HCT116 (cell line): ENCODE data around the gene KYAT1. TPM values are rescaled to one million over a fixed set of nuclear protein-coding genes. Genes with fewer than 3 reads are reported as not detected.

Experiments
- ATAC-seq: fragments of 200-7000 bp; cut with Tn5 transposase; 2 replicates; pipeline ENCODE4 v1.9.1; 2020; ENCODE audit warnings: mild to moderate bottlenecking, moderate library complexity
- BruUV-seq: library from RNA; stranded (reverse); fragments of 400-500 nt; replicated peaks from 2 replicates; lab custom pipeline; 2021; lab: Mats Ljungman, UMichigan
- CTCF ChIA-PET: fragments of 300-600 bp; sonication (Branson Sonifier 250); formaldehyde crosslinking; loops from one replicate; lab custom pipeline; 2021; ENCODE audit warnings: antibody characterized with exemption; lab: Charles Lee
- POLR2A ChIA-PET: fragments of 300-600, 350-600 bp; sonication (Branson Sonifier 250); formaldehyde crosslinking; loops from one replicate; lab custom pipeline; 2021; ENCODE audit warnings: antibody characterized with exemption; lab: Charles Lee
- RAD21 ChIA-PET, 2 experiments: fragments of 300-600 bp; sonication (Branson Sonifier 250); formaldehyde crosslinking; loops; one replicate each; lab custom pipeline; 2023; ENCODE audit warnings: low total read pairs in 2 of 2; ENCODE audit not compliant: uncharacterized antibody in 2 of 2, unreplicated experiment in 2 of 2, low non-redundant PET in 1 of 2; lab: Charles Lee
- DNase-seq: peaks from one replicate; pipeline ENCODE4 v3.0.0-alpha.2; 2010; ENCODE audit warnings: low read depth, low spot score
- H2AFZ ChIP-seq: fragments of 200-600 bp; shearing (Covaris generic), sonication (generic); 2 replicates; pipeline ENCODE4 v1.6.1; 2017; ENCODE audit warnings: low read depth, mixed run types, mixed read lengths, antibody characterized with exemption, low read length; ENCODE audit not compliant: poor library complexity, severe bottlenecking
- H3K27ac ChIP-seq: 2 replicates; pipeline ENCODE4 v1.5.1; 2012; ENCODE audit warnings: low read depth, low read length
- H3K27me3 ChIP-seq: fragments of 200-600 bp; sonication (generic); 2 replicates; pipeline ENCODE4 v1.6.1; 2016; ENCODE audit warnings: mixed run types, low read length, mixed read lengths; ENCODE audit not compliant: insufficient read depth
- H3K36me3 ChIP-seq, 2 experiments: fragments of 200-500 bp in 1 of 2; fragments of 200-600 bp in 1 of 2; sonication (Bioruptor generic) in 1 of 2; sonication (generic) in 1 of 2; 2 replicates each; pipeline versions ENCODE4 v1.5.1 to v1.6.1; 2014 to 2016; ENCODE audit warnings: low read length in 2 of 2, inconsistent platforms in 1 of 2, mixed read lengths in 1 of 2, mixed run types in 1 of 2; ENCODE audit not compliant: insufficient read depth in 2 of 2, control insufficient read depth in 1 of 2
- H3K4me1 ChIP-seq, 2 experiments: fragments of 200-600 bp in 1 of 2; sonication (generic) in 1 of 2; 2 replicates each; pipeline versions ENCODE4 v1.5.1 to v1.6.1; 2012 to 2017; ENCODE audit warnings: low read length in 2 of 2, inconsistent platforms in 1 of 2, mild to moderate bottlenecking in 1 of 2, mixed read lengths in 1 of 2, mixed run types in 1 of 2, moderate library complexity in 1 of 2; ENCODE audit not compliant: insufficient read depth in 2 of 2, control insufficient read depth in 1 of 2
- H3K4me2 ChIP-seq: fragments of 200-600 bp; sonication (generic); 2 replicates; pipeline ENCODE4 v1.6.1; 2017; ENCODE audit warnings: mixed run types, low read length, mixed read lengths
- H3K4me3 ChIP-seq, 2 experiments: fragments of 200-600 bp in 1 of 2; sonication (generic) in 1 of 2; replicated peaks in 1 of 2; 2 replicates each; pipeline ENCODE4 v1.5.1; 2011 to 2016; ENCODE audit warnings: low read length in 2 of 2, control low read depth in 1 of 2, low read depth in 1 of 2, mild to moderate bottlenecking in 1 of 2, mixed read lengths in 1 of 2, mixed run types in 1 of 2
- H3K79me2 ChIP-seq: fragments of 200-600 bp; sonication (generic); 2 replicates; pipeline ENCODE4 v1.6.1; 2017; ENCODE audit warnings: mild to moderate bottlenecking, mixed run types, low read length, moderate library complexity, mixed read lengths; ENCODE audit not compliant: insufficient read depth
- H3K9ac ChIP-seq: fragments of 200-600 bp; sonication (generic); 2 replicates; pipeline ENCODE4 v1.6.1; 2016; ENCODE audit warnings: low read length, mixed read lengths
- H3K9me2 ChIP-seq: fragments of 200-600 bp; sonication (generic), shearing (Covaris generic); 2 replicates; pipeline ENCODE4 v1.6.1; 2017; ENCODE audit warnings: mixed run types, mild to moderate bottlenecking, moderate library complexity; ENCODE audit not compliant: insufficient read depth
- H3K9me3 ChIP-seq, 2 experiments: fragments of 200-500 bp in 1 of 2; fragments of 200-600 bp in 1 of 2; sonication (Bioruptor generic) in 1 of 2; sonication (generic) in 1 of 2; 2 replicates each; pipeline ENCODE4 v1.6.1; 2014 to 2017; ENCODE audit warnings: low read length in 2 of 2, mixed read lengths in 2 of 2, inconsistent platforms in 1 of 2, low read depth in 1 of 2, mild to moderate bottlenecking in 1 of 2, mixed run types in 1 of 2, moderate library complexity in 1 of 2; ENCODE audit not compliant: control insufficient read depth in 1 of 2, insufficient read depth in 1 of 2
- H4K20me1 ChIP-seq: fragments of 200-600 bp; sonication (generic), shearing (Covaris generic); 2 replicates; pipeline ENCODE4 v1.6.1; 2017; ENCODE audit warnings: mixed run types, mild to moderate bottlenecking, moderate library complexity; ENCODE audit not compliant: insufficient read depth
- CEBPB ChIP-seq: IDR thresholded peaks from 2 replicates; pipeline ENCODE4 v1.6.1; 2012; ENCODE audit warnings: low read depth
- CTCF ChIP-seq, 3 experiments: fragments of 200-600 bp in 1 of 3; sonication (generic) in 1 of 3; IDR thresholded peaks in 2 of 3; conservative IDR thresholded peaks in 1 of 3; 2 replicates each; pipeline ENCODE4 v1.5.1; 2012 to 2017; ENCODE audit warnings: low read depth in 2 of 3, low read length in 2 of 3, antibody characterized with exemption in 1 of 3, borderline replicate concordance in 1 of 3, control low read depth in 1 of 3, mild to moderate bottlenecking in 1 of 3, mixed read lengths in 1 of 3, mixed run types in 1 of 3, moderate library complexity in 1 of 3; ENCODE audit not compliant: insufficient read depth in 1 of 3
- EGR1 ChIP-seq: IDR thresholded peaks from 2 replicates; pipeline ENCODE4 v1.6.1; 2012; ENCODE audit warnings: low read depth
- ELF1 ChIP-seq: IDR thresholded peaks from 2 replicates; pipeline ENCODE4 v1.6.1; 2012; ENCODE audit warnings: low read depth, borderline replicate concordance
- EZH2phosphoT487 ChIP-seq: fragments of 200-600 bp; IDR thresholded peaks from 2 replicates; pipeline ENCODE4 v1.6.1; 2018; ENCODE audit warnings: antibody characterized with exemption, borderline replicate concordance
- JUND ChIP-seq: IDR thresholded peaks from 2 replicates; pipeline ENCODE4 v1.6.1; 2012
- POLR2A ChIP-seq: IDR thresholded peaks from 2 replicates; pipeline ENCODE4 v1.7.0; 2011; ENCODE audit warnings: borderline replicate concordance; ENCODE audit not compliant: insufficient read depth, insufficient read length; ENCODE audit errors: extremely low read depth
- POLR2AphosphoS5 ChIP-seq: IDR thresholded peaks from 2 replicates; pipeline ENCODE4 v1.6.1; 2011; ENCODE audit warnings: mild to moderate bottlenecking, low read depth, low read length, moderate library complexity
- RAD21 ChIP-seq: IDR thresholded peaks from 2 replicates; pipeline ENCODE4 v1.6.1; 2012; ENCODE audit warnings: low read depth, mild to moderate bottlenecking
- SIN3A ChIP-seq: IDR thresholded peaks from 2 replicates; pipeline ENCODE4 v1.6.1; 2012; ENCODE audit warnings: low read depth
- SRF ChIP-seq: IDR thresholded peaks from 2 replicates; pipeline ENCODE4 v1.6.1; 2012; ENCODE audit warnings: low read depth
- TCF7L2 ChIP-seq: IDR thresholded peaks from 2 replicates; pipeline ENCODE4 v1.7.0; 2011; ENCODE audit warnings: borderline replicate concordance, inconsistent platforms; ENCODE audit not compliant: insufficient read depth, insufficient read length; ENCODE audit errors: extremely low read depth
- ZFX ChIP-seq: fragments of 450-650 bp; IDR thresholded peaks from 2 replicates; pipeline ENCODE4 v1.6.1; 2017
- ZNF274 ChIP-seq: fragments of 200-500 bp; sonication (Bioruptor generic); IDR thresholded peaks from 2 replicates; pipeline ENCODE4 v1.6.1; 2014; ENCODE audit warnings: mild to moderate bottlenecking, low read depth, low read length, inconsistent platforms
- intact Hi-C: fragments of 100-400 bp; cut with micrococcal nuclease; formaldehyde crosslinking; loops from 2 replicates; pipeline ENCODE4 v1.10.0; 2022
- total RNA-seq: library from RNA; stranded (reverse); gene quantifications from one replicate; pipeline ENCODE4 v1.2.1, GENCODE V29; 2021; ENCODE audit not compliant: unreplicated experiment
- TF ChIP-seq, protein P1 (sequence below): IDR thresholded peaks from 2 replicates; pipeline ENCODE4 v1.6.1; 2012
- TF ChIP-seq, protein P2 (sequence below): IDR thresholded peaks from 2 replicates; pipeline ENCODE4 v1.6.1; 2011; ENCODE audit warnings: mild to moderate bottlenecking, low read length, moderate library complexity; ENCODE audit not compliant: insufficient replicate concordance; ENCODE audit errors: extremely low read depth

Gene KYAT1
- total RNA-seq, 1 experiment from 2014 or later, result 10.1 TPM

DNA sequence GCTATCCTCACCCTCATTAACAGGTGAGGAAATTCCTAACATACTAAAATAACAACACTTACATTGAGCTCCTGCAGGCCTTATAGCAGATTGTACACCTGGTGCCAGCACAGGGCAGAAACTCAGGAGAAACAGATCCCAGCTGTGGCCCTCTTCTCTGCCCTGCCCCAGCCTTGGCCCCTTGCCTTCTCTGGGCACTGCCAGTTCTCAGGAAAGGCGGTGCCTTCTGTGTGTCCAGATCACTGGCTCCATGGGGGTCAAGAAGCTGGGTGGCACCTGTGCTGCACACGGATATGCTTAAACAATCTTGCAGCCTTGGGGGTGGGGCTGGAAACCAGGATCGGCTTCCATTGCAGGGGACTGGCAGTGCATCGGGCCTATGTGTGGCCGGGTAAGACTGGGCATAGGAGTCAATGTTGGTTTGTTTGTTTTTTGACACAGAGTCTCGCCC lies 19.3 kb downstream of the KYAT1 start (continued):
- TF ChIP-seq, protein P1, sequence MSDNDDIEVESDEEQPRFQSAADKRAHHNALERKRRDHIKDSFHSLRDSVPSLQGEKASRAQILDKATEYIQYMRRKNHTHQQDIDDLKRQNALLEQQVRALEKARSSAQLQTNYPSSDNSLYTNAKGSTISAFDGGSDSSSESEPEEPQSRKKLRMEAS, result no peak
- TF ChIP-seq RAD21, result no peak
- no peak for TF ChIP-seq SIN3A

GRCh38 chr9:128861501-128861900 lies 20.2 kb downstream of the KYAT1 start:
- Histone ChIP-seq H2AFZ (no peak overlapping the region), H3K9me2 (no peaks in the 10 kb centered on the region), H3K79me2 (no peaks in the 10 kb centered on the region), H4K20me1 (no peaks in the 10 kb centered on the region), H3K27me3 (no peaks in the 10 kb centered on the region), H3K9ac (no peak overlapping the region), H3K9me3 (no peaks in the 10 kb centered on the region), H3K4me3 (no peak overlapping the region), H3K4me1 (peaks cover 2 to 7% of the 10 kb centered on the region in 2 experiments; a peak in 3 of 4 replicates), H3K4me2 (no peak overlapping the region), H3K27ac (no peak overlapping the region), H3K36me3 (no peaks in the 10 kb centered on the region)
- ChIA-PET RAD21 (no interaction called here), POLR2A (no interaction called here), CTCF (interaction anchor here (0.9 to 1.3 kb wide), 5 partner anchors 9 to 67 kb away, joined by 3 to 7 read pairs (median 3); no protein-coding TSS in a partner anchor)
- intact Hi-C loops, result no loop called here
- DNase-seq, result no peak
- no peak for ATAC-seq
- TF ChIP-seq TCF7L2 (no peak), SIN3A (no peak), CTCF (IDR thresholded peaks at IDR 0.05 in 2 of 3, conservative IDR thresholded peaks at IDR 0.05 in 1 of 3; ENCODE audit: borderline replicate concordance in 1 of 3, insufficient read depth in 1 of 3, low read depth in 2 of 3, low read length in 2 of 3) (no peak), EZH2phosphoT487 (no peak), ELF1 (no peak), POLR2A (no peak), JUND (no peak), CEBPB (no peak), ZNF274 (no peak), EGR1 (no peak), POLR2AphosphoS5 (no peak), ZFX (no peak), SRF (no peak)
- TF ChIP-seq, protein P2, sequence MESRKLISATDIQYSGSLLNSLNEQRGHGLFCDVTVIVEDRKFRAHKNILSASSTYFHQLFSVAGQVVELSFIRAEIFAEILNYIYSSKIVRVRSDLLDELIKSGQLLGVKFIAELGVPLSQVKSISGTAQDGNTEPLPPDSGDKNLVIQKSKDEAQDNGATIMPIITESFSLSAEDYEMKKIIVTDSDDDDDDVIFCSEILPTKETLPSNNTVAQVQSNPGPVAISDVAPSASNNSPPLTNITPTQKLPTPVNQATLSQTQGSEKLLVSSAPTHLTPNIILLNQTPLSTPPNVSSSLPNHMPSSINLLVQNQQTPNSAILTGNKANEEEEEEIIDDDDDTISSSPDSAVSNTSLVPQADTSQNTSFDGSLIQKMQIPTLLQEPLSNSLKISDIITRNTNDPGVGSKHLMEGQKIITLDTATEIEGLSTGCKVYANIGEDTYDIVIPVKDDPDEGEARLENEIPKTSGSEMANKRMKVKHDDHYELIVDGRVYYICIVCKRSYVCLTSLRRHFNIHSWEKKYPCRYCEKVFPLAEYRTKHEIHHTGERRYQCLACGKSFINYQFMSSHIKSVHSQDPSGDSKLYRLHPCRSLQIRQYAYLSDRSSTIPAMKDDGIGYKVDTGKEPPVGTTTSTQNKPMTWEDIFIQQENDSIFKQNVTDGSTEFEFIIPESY, result no peak
- BruUV-seq, result no TSS peak
